Endothelial cell of umbilical vein (primary cell): Measurements from ENCODE around the gene C1orf52. TPM values are rescaled to one million over a fixed set of nuclear protein-coding genes. Genes with fewer than 3 reads are reported as not detected.

Source experiments
- BruUV-seq: library from RNA; stranded (reverse); fragments of 400-500 nt; replicated peaks from 2 replicates; lab custom pipeline; 2021; lab: Mats Ljungman, UMichigan
- CTCF ChIA-PET: fragments of 300-600, 350-600 bp; sonication (Branson Sonifier 250); formaldehyde crosslinking; loops from one replicate; lab custom pipeline; 2021; ENCODE audit warnings: antibody characterized with exemption, inconsistent platforms; lab: Charles Lee
- POLR2A ChIA-PET: fragments of 300-600, 350-600 bp; sonication (Branson Sonifier 250); formaldehyde crosslinking; loops from one replicate; lab custom pipeline; 2021; ENCODE audit warnings: antibody characterized with exemption, inconsistent platforms; lab: Charles Lee
- DNase-seq: peaks from one replicate; pipeline ENCODE4 v3.0.0-alpha.2; 2011; ENCODE audit warnings: low read depth, low spot score
- FAIRE-seq: peaks from 2 replicates; lab custom pipeline; 2011; peaks lifted over from hg19 to GRCh38; lab: Jason Lieb, UNC
- H2AFZ ChIP-seq: 2 replicates; pipeline ENCODE4 v1.6.0; 2012; ENCODE audit warnings: low read depth, low read length, control low read depth, inconsistent platforms
- H3K27ac ChIP-seq: 2 replicates; pipeline ENCODE4 v1.5.1; 2011; ENCODE audit warnings: low read depth, mild to moderate bottlenecking, control low read depth, low read length, moderate library complexity; ENCODE audit not compliant: insufficient read depth
- H3K27me3 ChIP-seq, 2 experiments: 2 replicates each; pipeline versions ENCODE4 v1.6.0 to v1.6.1; 2011; ENCODE audit warnings: low read length in 2 of 2, mixed read lengths in 1 of 2; ENCODE audit not compliant: control insufficient read depth in 2 of 2, insufficient read depth in 2 of 2
- H3K36me3 ChIP-seq, 2 experiments: 2 replicates in 1 of 2; 3 replicates in 1 of 2; pipeline ENCODE4 v1.5.1; 2011; ENCODE audit warnings: low read length in 2 of 2, mild to moderate bottlenecking in 1 of 2, moderate library complexity in 1 of 2; ENCODE audit not compliant: control insufficient read depth in 2 of 2, insufficient read depth in 2 of 2; ENCODE audit errors: extremely low read depth in 1 of 2
- H3K4me1 ChIP-seq: 3 replicates; pipeline ENCODE4 v1.5.1; 2011; ENCODE audit warnings: mild to moderate bottlenecking, low read length; ENCODE audit not compliant: control insufficient read depth, insufficient read depth; ENCODE audit errors: extremely low read depth
- H3K4me2 ChIP-seq: 2 replicates; pipeline ENCODE4 v1.6.1; 2011; ENCODE audit warnings: low read length, control low read depth, mixed read lengths; ENCODE audit not compliant: insufficient read depth
- H3K4me3 ChIP-seq, 3 experiments: fragments of 200-600 bp in 1 of 3; sonication (generic), shearing (Covaris generic) in 1 of 3; replicated peaks in 1 of 3; 2 replicates each; pipeline ENCODE4 v1.5.1; 2011 to 2016; ENCODE audit warnings: control low read depth in 3 of 3, low read length in 3 of 3, mild to moderate bottlenecking in 2 of 3, inconsistent platforms in 1 of 3, low read depth in 1 of 3, moderate library complexity in 1 of 3; ENCODE audit not compliant: insufficient read depth in 1 of 3
- H3K79me2 ChIP-seq: 2 replicates; pipeline ENCODE4 v1.6.0; 2012; ENCODE audit warnings: low read length, inconsistent platforms; ENCODE audit not compliant: control insufficient read depth, insufficient read depth
- H3K9ac ChIP-seq: replicated peaks from 2 replicates; pipeline ENCODE3; 2011; ENCODE audit warnings: low read length, control low read depth; ENCODE audit not compliant: insufficient read depth; ENCODE audit errors: extremely low read depth
- H3K9me1 ChIP-seq: replicated peaks from 3 replicates; pipeline ENCODE4 v1.6.0; 2011; ENCODE audit warnings: mild to moderate bottlenecking, low read length; ENCODE audit not compliant: control insufficient read depth, insufficient read depth; ENCODE audit errors: extremely low read depth
- H3K9me3 ChIP-seq: replicated peaks from 2 replicates; pipeline ENCODE4 v1.5.1; 2012; ENCODE audit warnings: low read length, inconsistent platforms; ENCODE audit not compliant: control insufficient read depth, insufficient read depth
- H4K20me1 ChIP-seq: replicated peaks from 2 replicates; pipeline ENCODE3; 2011; ENCODE audit warnings: mild to moderate bottlenecking, low read length; ENCODE audit not compliant: control insufficient read depth, insufficient read depth; ENCODE audit errors: extremely low read depth
- CTCF ChIP-seq, 2 donors: IDR thresholded peaks; 1 replicate in 1 of 2; 2 replicates in 1 of 2; pipeline ENCODE4 v1.5.1; 2011; ENCODE audit warnings: low read length in 2 of 2, mild to moderate bottlenecking in 2 of 2, moderate library complexity in 2 of 2, control low read depth in 1 of 2, inconsistent platforms in 1 of 2, low read depth in 1 of 2; ENCODE audit not compliant: insufficient read depth in 1 of 2; ENCODE audit errors: extremely low read depth in 1 of 2
- EZH2 ChIP-seq: IDR thresholded peaks from 2 replicates; pipeline ENCODE4 v1.6.1; 2012; ENCODE audit warnings: borderline replicate concordance, low read depth, mild to moderate bottlenecking, moderate library complexity, low read length, inconsistent platforms; ENCODE audit not compliant: severe bottlenecking
- FOS ChIP-seq: IDR thresholded peaks from 2 replicates; pipeline ENCODE4 v1.6.1; 2011; ENCODE audit warnings: mild to moderate bottlenecking, low read length, moderate library complexity, borderline replicate concordance; ENCODE audit not compliant: insufficient read depth
- GATA2 ChIP-seq: IDR thresholded peaks from 2 replicates; pipeline ENCODE4 v1.7.0; 2011; ENCODE audit warnings: low read depth, mild to moderate bottlenecking, moderate library complexity, mixed read lengths, low read length; ENCODE audit not compliant: insufficient read length, insufficient read depth
- JUN ChIP-seq: IDR thresholded peaks from 2 replicates; pipeline ENCODE4 v1.6.1; 2011; ENCODE audit warnings: borderline replicate concordance, low read depth; ENCODE audit not compliant: insufficient read length, insufficient read depth
- MAX ChIP-seq: IDR thresholded peaks from 2 replicates; pipeline ENCODE4 v1.6.1; 2011; ENCODE audit not compliant: insufficient read depth, insufficient read length
- MYC ChIP-seq: IDR thresholded peaks from one replicate; pipeline ENCODE4 v1.6.1; 2011; ENCODE audit warnings: mild to moderate bottlenecking, low read depth, low read length
- POLR2A ChIP-seq: IDR thresholded peaks from 2 replicates; pipeline ENCODE4 v1.6.1; 2012; ENCODE audit warnings: low read depth, mild to moderate bottlenecking, control low read depth, low read length
- POLR2AphosphoS5 ChIP-seq: IDR thresholded peaks from 2 replicates; pipeline ENCODE4 v1.6.1; 2012; ENCODE audit warnings: low read depth, mild to moderate bottlenecking, control low read depth, low read length, moderate library complexity; ENCODE audit not compliant: insufficient read depth
- dilution Hi-C: fragments of 300-500 bp; cut with MboI; formaldehyde crosslinking; loops from one replicate; pipeline ENCODE4 v1.15.0; 2019; ENCODE audit warnings: low sequenced_read_pairs; ENCODE audit not compliant: extremely low pct_ligation_motif_present
- intact Hi-C: fragments of 100-400 bp; cut with micrococcal nuclease; formaldehyde crosslinking; loops from one replicate; pipeline ENCODE4 v1.10.0; 2022
- polyA plus RNA-seq, 4 experiments: library from polyadenylated mRNA; depleted of rRNA in 3 of 4; stranded (reverse) in 3 of 4; unstranded in 1 of 4; fragments of >200 nt; gene quantifications; 2 replicates each; pipeline versions ENCODE4 v1.2.1 to v1.2.3, GENCODE V29; 2011 to 2012; ENCODE audit warnings: missing spikeins in 1 of 4
- total RNA-seq: library from RNA; stranded (reverse); gene quantifications from 2 replicates; pipeline ENCODE4 v1.2.3, GENCODE V29; 2021

C1orf52 gene
- total and polyA plus RNA-seq, 2 donors (not counting 3 experiments of a cell fraction or from before 2014, with no cell fraction given), result 22.7 to 26.7 TPM

- no peaks in the 10 kb centered on the region for H3K79me2 ChIP-seq
- CTCF ChIA-PET, result interaction anchor here (0.7 to 1.9 kb wide), 5 partner anchors 47 to 361 kb away, joined by 3 to 9 read pairs (median 4); partner anchors contain the start of genes C1orf52 and CCN1
- peaks cover 13% of the 10 kb centered on the region for H3K4me1 ChIP-seq
- no peaks in the 10 kb centered on the region for H3K27me3 ChIP-seq
- no peak for FAIRE-seq
- H3K4me2 ChIP-seq, result no peak overlapping the region
- H3K9ac ChIP-seq, result no peak overlapping the region
- H3K9me1 ChIP-seq, result no peaks in the 10 kb centered on the region
- H3K27ac ChIP-seq, result no peak overlapping the region
- no peaks in the 10 kb centered on the region for H3K36me3 ChIP-seq
- BruUV-seq, result no TSS peak
- POLR2A ChIA-PET, result no interaction called here
- no peak overlapping the region for H2AFZ ChIP-seq
- dilution Hi-C loops, result loop anchor here (25.0 kb wide), 1 partner anchor 381 kb away; no protein-coding TSS in a partner anchor
- DNase-seq, result no peak
- TF ChIP-seq CTCF (IDR thresholded peaks at IDR 0.05; ENCODE audit: extremely low read depth in 1 of 2, insufficient read depth in 1 of 2, low read depth in 1 of 2, low read length in 2 of 2) (no peak), JUN (no peak), EZH2 (no peak), POLR2AphosphoS5 (no peak), MAX (no peak), POLR2A (no peak), GATA2 (no peak), MYC (no peak), FOS (no peak)
- no peaks in the 10 kb centered on the region for H4K20me1 ChIP-seq
- no peak overlapping the region for H3K4me3 ChIP-seq
- no peaks in the 10 kb centered on the region for H3K9me3 ChIP-seq
- intact Hi-C loops, result loop anchor here (10.0 kb wide), 1 partner anchor 609 kb away; no protein-coding TSS in a partner anchor
These were observed 46.8 kb upstream of the C1orf52 start for GRCh38 chr1:85306236-85306635.
